Naive thymus-derived CD8-positive, alpha-beta T cell (primary cell): ENCODE results near the gene ARHGEF19. TPM values are rescaled to one million over a fixed set of nuclear protein-coding genes. Genes with fewer than 3 reads are reported as not detected.
"Not testable (repeated sequence)": the region's sequence is repeated elsewhere in the genome, so short reads cannot be mapped to it uniquely, and the experiment has no call there.

Experiments
- ATAC-seq, 2 donors: fragments of 150-1000 bp; cut with Tn5 transposase in 1 of 2; sonication (Bioruptor Pico), chemical (Tn5 transposase) in 1 of 2; 1 replicate in 1 of 2; 2 replicates in 1 of 2; pipeline ENCODE4 v1.10.0; 2021; ENCODE audit warnings: mild to moderate bottlenecking in 2 of 2, moderate library complexity in 2 of 2
- POLR2A ChIA-PET: fragments of 350-600 bp; sonication (Branson Sonifier 250); formaldehyde crosslinking; loops from one replicate; lab custom pipeline; 2021; ENCODE audit warnings: antibody characterized with exemption; lab: Charles Lee
- DNase-seq, 10 donors: peaks; one replicate each; pipeline versions ENCODE4 v3.0.0 to v3.0.0-alpha.2; 2020 to 2022
- H3K27ac Mint-ChIP-seq, 10 donors: one replicate each; pipeline ENCODE4 v1.8.0; 2020 to 2022; ENCODE audit warnings: mild to moderate bottlenecking in 10 of 10, mixed read lengths in 10 of 10, moderate library complexity in 4 of 10, inconsistent platforms in 1 of 10
- H3K27me3 Mint-ChIP-seq, 5 donors: one replicate each; pipeline ENCODE4 v1.8.0; 2021 to 2022; ENCODE audit warnings: mixed read lengths in 5 of 5
- H3K36me3 Mint-ChIP-seq, 3 donors: one replicate each; pipeline ENCODE4 v1.8.0; 2020 to 2022; ENCODE audit warnings: mixed read lengths in 3 of 3, mild to moderate bottlenecking in 2 of 3, inconsistent platforms in 1 of 3
- H3K4me1 Mint-ChIP-seq, 4 donors: one replicate each; pipeline ENCODE4 v1.8.0; 2021 to 2022; ENCODE audit warnings: mixed read lengths in 4 of 4
- H3K4me3 Mint-ChIP-seq, 10 donors: one replicate each; pipeline ENCODE4 v1.8.0; 2020 to 2022; ENCODE audit warnings: mild to moderate bottlenecking in 10 of 10, mixed read lengths in 10 of 10, moderate library complexity in 6 of 10, inconsistent platforms in 1 of 10
- H3K9me3 Mint-ChIP-seq, 9 donors: one replicate each; pipeline ENCODE4 v1.8.0; 2020 to 2022; ENCODE audit warnings: mixed read lengths in 9 of 9, mild to moderate bottlenecking in 3 of 9, inconsistent platforms in 1 of 9, moderate library complexity in 1 of 9
- polyA plus RNA-seq, 3 donors: library from polyadenylated mRNA; unstranded; fragments of 300-500 nt; fragmentation: Illumina TruSeq; gene quantifications; one replicate each; pipeline ENCODE4 v1.2.3, GENCODE V29; 2021
- total RNA-seq, 8 experiments: library from RNA in 2 of 8; stranded (reverse) in 2 of 8; gene quantifications; one replicate each; pipeline ENCODE4 v1.2.3 and lab custom pipeline; 2021 to 2026

Gene ARHGEF19
- total and polyA plus RNA-seq, 5 experiments from 2014 or later = 6.4 to 12.7 (median 8.9) TPM

DNA sequence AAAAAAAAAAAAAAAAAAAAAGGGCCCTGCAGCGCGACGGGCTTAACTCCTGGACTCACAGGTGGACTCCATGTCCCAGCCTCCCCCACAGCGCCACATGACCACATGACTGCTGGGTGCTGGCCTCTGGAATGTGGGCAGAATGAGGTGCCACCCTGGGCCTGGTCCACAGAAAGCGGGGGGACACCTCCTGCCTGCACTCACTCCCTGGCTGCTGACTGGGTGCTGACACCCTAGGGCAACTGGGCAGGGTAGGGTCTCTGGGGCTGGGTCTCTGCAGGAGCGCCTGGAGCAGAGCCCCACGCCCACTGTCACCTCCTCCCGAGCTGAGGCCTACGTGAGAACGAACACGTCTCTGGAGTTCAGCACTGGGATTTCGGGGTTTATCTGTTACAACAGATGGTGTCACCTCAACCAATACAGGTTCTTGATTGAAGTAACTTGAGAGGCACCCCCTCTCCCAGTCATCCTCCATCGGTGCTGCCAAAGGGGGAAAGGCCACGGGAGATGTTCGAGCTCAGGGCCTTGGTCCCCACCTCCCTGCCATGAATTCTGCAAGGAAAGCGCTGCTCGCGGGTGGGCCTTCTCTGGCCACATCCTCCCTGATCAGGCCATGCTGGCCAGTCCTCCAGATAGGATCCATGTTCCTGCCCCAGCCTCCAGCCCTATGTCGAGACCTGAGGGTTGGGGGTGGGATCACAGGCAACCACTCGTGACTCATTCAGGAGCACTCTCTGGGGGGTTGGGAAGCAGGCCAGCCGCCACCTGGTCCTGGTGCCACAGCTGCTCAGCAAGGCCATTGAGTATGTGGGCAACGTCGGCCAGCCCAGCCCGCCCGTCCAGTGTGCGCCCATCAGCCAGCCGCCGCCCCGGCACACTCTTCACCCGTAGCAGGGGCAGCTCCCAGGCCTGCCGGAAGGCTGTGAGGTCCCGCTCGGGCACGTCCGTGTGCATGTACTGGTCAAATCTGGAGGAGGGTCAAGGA lies 19.2 kb upstream of the ARHGEF19 start:
- H3K9me3 Mint-ChIP-seq = peaks cover 0 to 5% (median 0%) of the 10 kb centered on the region in 9 donors
- peaks cover 5 to 24% (median 24%) of the 10 kb centered on the region in 4 donors for H3K4me1 Mint-ChIP-seq
- ATAC-seq (no peak), DNase-seq (no peak)
- POLR2A ChIA-PET = interaction anchor here (0.7 kb wide), 1 partner anchor 10 kb away, joined by 4 read pairs; no protein-coding TSS in a partner anchor
- peaks cover 0 to 23% (median 16%) of the 10 kb centered on the region in 5 donors for H3K27me3 Mint-ChIP-seq
- no peak overlapping the region for H3K27ac Mint-ChIP-seq
- no peak overlapping the region for H3K4me3 Mint-ChIP-seq
- peaks cover 0 to 15% (median 2%) of the 10 kb centered on the region in 3 donors for H3K36me3 Mint-ChIP-seq

DNA sequence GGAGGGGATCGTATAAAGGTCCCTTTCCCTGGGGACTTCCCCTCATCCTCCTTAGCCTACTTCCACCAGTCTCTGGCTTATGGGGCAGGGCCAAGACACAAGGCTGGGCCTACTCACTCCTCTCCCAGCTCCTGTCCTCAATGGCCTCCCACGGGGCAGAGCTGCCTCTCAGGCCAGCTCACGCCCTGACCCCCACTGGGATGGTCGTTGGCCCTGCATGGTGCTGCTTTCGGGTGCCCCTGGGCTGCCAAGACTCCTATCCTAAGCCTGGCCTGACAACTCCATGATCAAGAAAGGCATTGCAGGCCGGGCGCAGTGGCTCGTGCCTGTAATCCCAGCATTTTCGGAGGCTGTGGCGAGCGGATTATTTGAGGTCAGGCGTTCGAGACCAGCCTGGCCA lies 18.3 kb upstream of the ARHGEF19 start:
- DNase-seq (no peak), ATAC-seq (no peak)
- no peak overlapping the region for H3K4me3 Mint-ChIP-seq
- peaks cover 7 to 25% (median 23%) of the 10 kb centered on the region in 5 donors for H3K27me3 Mint-ChIP-seq
- peaks cover 2 to 18% (median 16%) of the 10 kb centered on the region in 4 donors for H3K4me1 Mint-ChIP-seq
- no peak overlapping the region for H3K27ac Mint-ChIP-seq
- H3K9me3 Mint-ChIP-seq = peaks cover 0 to 13% (median 1%) of the 10 kb centered on the region in 9 donors
- peaks cover 0 to 22% (median 8%) of the 10 kb centered on the region in 3 donors for H3K36me3 Mint-ChIP-seq
- POLR2A ChIA-PET = interaction anchor here (0.7 to 1.6 kb wide), 2 partner anchors 9 to 14 kb away, joined by 4 to 5 read pairs; no protein-coding TSS in a partner anchor

DNA sequence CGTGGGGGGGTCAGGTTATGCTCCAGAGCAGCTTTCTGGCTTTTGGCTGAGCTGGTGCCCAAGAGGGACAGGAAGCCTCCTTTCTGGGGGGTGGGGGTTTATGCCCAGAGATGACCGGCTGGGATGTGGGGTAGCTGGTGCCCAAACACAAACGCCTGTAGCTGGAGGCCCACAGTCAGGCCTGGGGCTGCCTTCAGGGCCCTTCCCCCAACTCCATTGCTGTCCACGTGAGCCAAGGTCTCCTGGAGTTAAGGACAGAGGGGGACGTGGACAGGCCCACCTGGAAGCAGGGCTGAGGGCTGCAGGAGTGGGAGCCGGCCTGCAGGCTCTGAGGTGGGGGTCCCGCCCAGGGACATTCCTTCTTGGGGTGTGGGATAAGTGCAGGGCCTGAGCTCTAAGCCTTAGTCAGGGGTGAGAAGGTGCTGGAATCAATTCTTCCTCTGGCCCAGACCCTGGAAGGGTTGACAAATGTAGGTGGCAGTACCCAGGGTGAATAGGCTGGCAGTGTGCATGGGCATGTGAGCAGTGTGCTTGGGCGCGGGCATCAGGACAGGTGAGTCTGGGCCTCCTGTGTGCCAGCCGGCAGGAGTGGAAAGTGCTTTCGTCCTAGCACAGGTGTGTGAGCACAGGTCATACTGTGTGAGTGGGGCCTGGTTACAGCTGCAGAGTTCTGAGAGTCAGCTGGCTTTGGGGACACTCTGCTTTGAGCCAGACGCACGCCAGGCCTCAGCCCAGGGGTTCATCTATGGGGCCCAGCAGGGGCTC lies 17.7 kb upstream of the ARHGEF19 start:
- DNase-seq (no peak), ATAC-seq (no peak)
- Mint-ChIP-seq H3K27ac (no peak overlapping the region), H3K36me3 (peaks cover 0 to 22% (median 8%) of the 10 kb centered on the region in 3 donors), H3K27me3 (peaks cover 7 to 31% (median 23%) of the 10 kb centered on the region in 5 donors), H3K4me3 (no peak overlapping the region), H3K9me3 (peaks cover 0 to 13% (median 1%) of the 10 kb centered on the region in 9 donors), H3K4me1 (peaks cover 2 to 15% (median 14%) of the 10 kb centered on the region in 4 donors)
- POLR2A ChIA-PET = interaction anchor here (0.6 to 1.6 kb wide), 3 partner anchors 13 to 265 kb away, joined by 4 to 6 read pairs (median 5); no protein-coding TSS in a partner anchor

DNA sequence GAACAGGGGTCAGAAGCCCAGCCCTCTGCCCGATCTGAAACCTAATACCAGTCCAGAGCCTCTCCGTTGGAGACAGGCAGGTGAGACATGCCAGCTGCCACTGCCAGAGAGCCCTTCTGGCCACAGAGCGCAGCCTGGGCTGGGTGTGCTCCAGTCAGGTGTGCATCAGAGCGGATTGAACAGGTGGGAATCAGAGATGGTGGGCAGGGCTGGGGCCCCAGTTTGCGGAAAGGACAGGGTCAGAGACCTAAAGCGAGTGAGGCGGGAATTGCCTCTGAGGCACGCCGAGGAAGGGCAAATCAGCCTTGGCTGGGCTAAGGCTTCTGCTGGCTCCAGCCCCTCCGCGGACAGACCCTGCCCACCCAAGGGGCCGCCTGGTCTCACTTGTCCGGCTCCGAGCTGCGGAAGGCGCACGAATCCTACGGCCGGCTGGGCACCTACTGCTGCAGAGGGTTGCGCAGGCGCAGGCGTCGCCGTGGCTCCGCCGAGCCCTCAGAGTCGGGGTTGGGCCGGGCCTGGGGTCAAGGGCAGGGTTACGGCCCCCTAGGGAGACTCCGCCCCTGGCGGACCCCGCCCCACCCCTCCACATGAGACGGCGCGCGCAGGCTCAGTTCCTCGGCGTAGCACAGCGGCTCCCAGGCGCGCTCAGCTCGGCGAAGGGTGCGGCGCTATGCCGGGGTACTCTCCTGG lies 14.2 kb upstream of the ARHGEF19 start:
- Mint-ChIP-seq H3K9me3 (peaks cover 0 to 16% (median 1%) of the 10 kb centered on the region in 9 donors), H3K27me3 (peaks cover 13 to 46% (median 28%) of the 10 kb centered on the region in 5 donors), H3K4me1 (peaks cover 2 to 15% (median 11%) of the 10 kb centered on the region in 4 donors), H3K27ac (no peak overlapping the region), H3K36me3 (peaks cover 0 to 18% (median 10%) of the 10 kb centered on the region in 3 donors), H3K4me3 (peak overlapping the region in 3 of 10 donors; percentile 23 to 36 (median 35))
- ATAC-seq (no peak), DNase-seq (no peak)
- POLR2A ChIA-PET = interaction anchor here (1.6 kb wide), 1 partner anchor 9 kb away, joined by 3 read pairs; no protein-coding TSS in a partner anchor

DNA sequence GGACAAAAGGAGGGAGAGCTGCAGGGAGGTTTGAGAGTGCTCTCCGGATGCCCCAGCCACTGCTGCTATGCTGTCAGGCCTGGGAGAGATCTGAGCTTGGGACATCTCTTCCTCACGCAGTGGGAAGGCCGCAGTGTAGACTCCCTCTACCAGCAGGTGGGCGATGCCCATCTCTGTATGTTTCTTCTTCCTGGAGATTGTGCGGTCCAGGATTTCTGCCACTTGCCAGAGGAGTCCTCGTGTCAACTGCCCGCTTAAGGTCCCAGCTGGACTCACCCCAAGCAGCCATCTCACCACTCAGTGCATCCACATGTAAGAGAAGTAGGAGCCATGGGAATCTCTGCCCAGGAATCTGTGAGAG lies 13.7 kb upstream of the ARHGEF19 start:
- H3K36me3 Mint-ChIP-seq = peaks cover 0 to 16% (median 10%) of the 10 kb centered on the region in 3 donors
- peaks cover 0 to 16% (median 1%) of the 10 kb centered on the region in 9 donors for H3K9me3 Mint-ChIP-seq
- H3K27ac Mint-ChIP-seq = peak overlapping the region in 1 of 10 donors; percentile 67
- ATAC-seq (no peak), DNase-seq (no peak)
- H3K27me3 Mint-ChIP-seq = peaks cover 13 to 46% (median 28%) of the 10 kb centered on the region in 5 donors
- POLR2A ChIA-PET = interaction anchor here (1.6 kb wide), 1 partner anchor 9 kb away, joined by 3 read pairs; no protein-coding TSS in a partner anchor
- peak overlapping the region in 1 of 10 donors; percentile 35 for H3K4me3 Mint-ChIP-seq
- H3K4me1 Mint-ChIP-seq = peaks cover 3 to 15% (median 11%) of the 10 kb centered on the region in 4 donors

DNA sequence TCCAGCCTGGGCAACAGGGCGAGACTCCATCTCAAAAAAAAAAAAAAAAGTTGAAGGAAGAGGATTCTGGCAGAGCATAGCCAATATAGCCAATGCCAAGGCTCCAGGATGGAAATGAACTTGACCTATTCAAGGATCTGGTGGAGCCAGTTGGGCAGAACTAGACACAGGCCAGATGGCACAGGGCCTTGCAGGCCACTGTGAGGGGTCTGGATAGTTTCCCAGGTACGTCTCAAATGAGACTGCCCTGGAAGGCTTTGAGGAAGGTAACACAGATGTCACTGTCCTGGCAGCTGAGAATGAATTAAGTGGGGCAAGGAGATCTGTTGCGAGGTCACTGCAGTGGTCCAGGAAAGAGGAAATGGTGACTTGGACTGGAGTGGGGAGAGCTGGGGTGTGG lies 12.0 kb upstream of the ARHGEF19 start:
- H3K9me3 Mint-ChIP-seq = peaks cover 0 to 16% (median 1%) of the 10 kb centered on the region in 9 donors
- ATAC-seq (no peak), DNase-seq (no peak)
- H3K27ac Mint-ChIP-seq = peak overlapping the region in 1 of 10 donors; percentile 57
- H3K4me3 Mint-ChIP-seq = no peak overlapping the region
- peaks cover 13 to 46% (median 28%) of the 10 kb centered on the region in 5 donors for H3K27me3 Mint-ChIP-seq
- POLR2A ChIA-PET = interaction anchor here (0.7 kb wide), 1 partner anchor 8 kb away, joined by 3 read pairs; no protein-coding TSS in a partner anchor
- H3K36me3 Mint-ChIP-seq = peaks cover 0 to 16% (median 10%) of the 10 kb centered on the region in 3 donors
- H3K4me1 Mint-ChIP-seq = peaks cover 6 to 22% (median 14%) of the 10 kb centered on the region in 4 donors

DNA sequence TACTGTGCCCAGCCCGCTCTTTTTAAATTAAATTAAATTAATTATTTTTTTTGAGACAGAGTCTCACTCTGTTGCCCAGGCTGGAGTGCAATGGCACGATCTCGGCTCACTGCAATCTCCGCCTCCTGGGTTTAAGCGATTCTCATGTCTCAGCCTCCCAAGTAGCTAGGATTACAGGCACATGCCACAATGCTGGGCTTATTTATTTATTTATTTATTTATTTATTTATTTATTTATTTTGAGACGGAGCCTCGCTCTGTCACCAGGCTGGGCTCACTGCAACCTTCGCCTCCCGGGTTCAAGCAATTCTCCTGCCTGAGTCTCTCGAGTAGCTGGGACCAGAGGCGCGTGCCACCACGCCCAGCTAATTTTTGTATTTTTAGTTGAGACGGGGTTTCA lies 10.3 kb upstream of the ARHGEF19 start:
- ATAC-seq, H3K4me3 Mint-ChIP-seq, H3K27ac Mint-ChIP-seq, DNase-seq: not testable (repeated sequence)
- Mint-ChIP-seq H3K4me1 (peaks cover 7 to 25% (median 11%) of the 10 kb centered on the region in 4 donors), H3K27me3 (peaks cover 9 to 37% (median 19%) of the 10 kb centered on the region in 5 donors), H3K36me3 (peaks cover 0 to 13% (median 10%) of the 10 kb centered on the region in 3 donors), H3K9me3 (peaks cover 0 to 16% (median 1%) of the 10 kb centered on the region in 9 donors)
- POLR2A ChIA-PET = interaction anchor here (0.6 to 1.3 kb wide), 2 partner anchors 10 to 15 kb away, joined by 3 to 4 read pairs; partner anchors contain the start of gene ARHGEF19

DNA sequence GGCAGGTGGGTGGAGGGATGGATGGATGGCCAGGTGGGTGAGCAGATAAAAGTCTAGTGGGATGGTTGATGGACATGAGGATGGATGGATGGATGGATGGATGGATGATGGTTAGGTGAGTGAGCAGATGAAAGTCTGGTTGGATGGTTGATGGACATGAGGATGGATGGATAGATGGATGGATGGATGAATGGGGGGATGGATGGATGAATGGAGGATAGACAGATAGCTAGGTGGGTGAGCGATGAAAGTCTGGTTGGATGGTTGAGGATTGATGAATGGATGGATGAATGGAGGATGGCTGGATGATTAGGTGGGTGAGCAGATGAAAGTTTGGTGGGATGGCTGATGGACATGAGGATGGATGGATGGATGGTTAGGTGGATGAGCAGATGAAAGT lies 9.0 kb upstream of the ARHGEF19 start:
- Mint-ChIP-seq H3K4me3 (no peak overlapping the region), H3K27me3 (peaks cover 6 to 28% (median 12%) of the 10 kb centered on the region in 5 donors), H3K27ac (no peak overlapping the region), H3K9me3 (peaks cover 0 to 10% (median 1%) of the 10 kb centered on the region in 9 donors), H3K36me3 (peaks cover 0 to 8% (median 7%) of the 10 kb centered on the region in 3 donors), H3K4me1 (peaks cover 15 to 27% (median 16%) of the 10 kb centered on the region in 4 donors)
- DNase-seq (no peak), ATAC-seq (no peak)
- POLR2A ChIA-PET = interaction anchor here (0.6 to 0.7 kb wide), 2 partner anchors 9 to 221 kb away, joined by 4 to 5 read pairs; no protein-coding TSS in a partner anchor

DNA sequence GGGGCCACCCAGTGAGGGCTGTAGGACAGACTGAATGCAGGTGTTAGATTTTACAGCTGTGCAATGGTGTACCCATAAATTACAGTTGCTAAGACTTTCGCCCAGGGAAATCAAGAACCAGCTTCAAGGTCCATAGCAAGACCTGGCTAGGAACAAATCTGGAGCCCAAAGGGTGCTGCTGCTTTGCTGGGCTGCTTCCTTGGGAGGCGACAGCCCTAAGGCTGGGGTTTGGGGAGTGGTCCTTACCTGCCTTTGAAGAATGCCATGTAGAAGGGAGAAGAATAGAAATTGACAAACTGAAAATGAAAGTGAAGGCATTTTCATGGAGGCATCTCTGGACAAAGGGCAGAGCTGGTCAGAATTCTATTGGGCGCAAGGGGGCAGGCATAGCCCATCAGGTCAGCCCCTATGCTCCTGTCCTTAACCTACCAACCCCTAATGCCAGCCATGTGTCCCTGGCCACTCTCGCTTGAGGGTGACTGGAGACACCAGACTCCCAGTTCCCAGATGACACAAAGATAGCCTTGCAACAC lies 7.6 kb upstream of the ARHGEF19 start:
- H3K27ac Mint-ChIP-seq = peak overlapping the region in 3 of 10 donors; percentile 37 to 71 (median 63)
- no peak for DNase-seq
- H3K4me1 Mint-ChIP-seq = peaks cover 17 to 38% (median 24%) of the 10 kb centered on the region in 4 donors
- peaks cover 0 to 8% (median 0%) of the 10 kb centered on the region in 9 donors for H3K9me3 Mint-ChIP-seq
- peaks cover 5 to 13% (median 10%) of the 10 kb centered on the region in 5 donors for H3K27me3 Mint-ChIP-seq
- ATAC-seq = no peak
- POLR2A ChIA-PET = no interaction called here
- peaks cover 0 to 3% (median 0%) of the 10 kb centered on the region in 3 donors for H3K36me3 Mint-ChIP-seq
- no peak overlapping the region for H3K4me3 Mint-ChIP-seq

DNA sequence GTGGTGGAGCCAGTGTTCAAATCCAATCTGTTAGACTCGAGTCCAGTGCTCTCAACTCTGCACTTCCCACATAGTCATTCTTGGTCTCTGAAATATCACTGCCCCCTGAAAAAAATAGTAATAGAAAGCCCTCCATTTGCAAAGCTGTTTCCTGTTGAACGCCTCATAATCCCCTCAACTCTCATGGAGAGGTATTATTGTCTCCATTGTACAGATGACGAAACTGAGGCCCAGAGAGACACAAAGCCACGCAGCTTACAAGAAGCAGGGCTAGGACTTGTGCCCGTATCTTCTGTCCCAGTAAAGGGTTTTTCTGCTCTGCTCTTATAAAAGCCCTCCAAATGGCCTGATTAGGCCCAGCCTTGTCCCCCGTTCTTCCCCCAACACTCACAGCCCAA lies 6.2 kb upstream of the ARHGEF19 start:
- Mint-ChIP-seq H3K27me3 (peaks cover 0 to 2% (median 0%) of the 10 kb centered on the region in 5 donors), H3K4me1 (peaks cover 17 to 38% (median 24%) of the 10 kb centered on the region in 4 donors), H3K36me3 (no peaks in the 10 kb centered on the region), H3K4me3 (peak overlapping the region in 7 of 10 donors; percentile 10 to 82 (median 52)), H3K27ac (peak overlapping the region in 8 of 10 donors; percentile 36 to 88 (median 68)), H3K9me3 (no peaks in the 10 kb centered on the region)
- POLR2A ChIA-PET = interaction anchor here (2.1 kb wide), 1 partner anchor 11 kb away, joined by 28 read pairs; no protein-coding TSS in a partner anchor
- no peak for ATAC-seq
- no peak for DNase-seq
